Fibroblast of lung (primary cell): Measurements from ENCODE around the gene PRR27. TPM values are rescaled to one million over a fixed set of nuclear protein-coding genes. Genes with fewer than 3 reads are reported as not detected.

Experiments
- DNase-seq, 2 donors: peaks; one replicate each; pipeline versions ENCODE4 v3.0.0 to v3.0.0-alpha.2; 2010; ENCODE audit warnings: low read depth in 2 of 2
- H2AFZ ChIP-seq: 2 replicates; pipeline ENCODE4 v1.5.1; 2012; ENCODE audit warnings: low read length, control low read depth, inconsistent platforms
- H3K27ac ChIP-seq: 2 replicates; pipeline ENCODE4 v1.5.1; 2011; ENCODE audit warnings: low read length, control low read depth; ENCODE audit not compliant: insufficient read depth
- H3K27me3 ChIP-seq: 2 replicates; pipeline ENCODE4 v1.5.1; 2011; ENCODE audit warnings: mild to moderate bottlenecking, low read length; ENCODE audit not compliant: control insufficient read depth, insufficient read depth
- H3K36me3 ChIP-seq: 2 replicates; pipeline ENCODE4 v1.5.1; 2011; ENCODE audit warnings: low read length; ENCODE audit not compliant: control insufficient read depth, insufficient read depth
- H3K4me1 ChIP-seq: 2 replicates; pipeline ENCODE4 v1.5.1; 2011; ENCODE audit warnings: low read length; ENCODE audit not compliant: control insufficient read depth, insufficient read depth; ENCODE audit errors: extremely low read depth
- H3K4me2 ChIP-seq: 2 replicates; pipeline ENCODE4 v1.5.1; 2011; ENCODE audit warnings: low read length, control low read depth; ENCODE audit not compliant: insufficient read depth; ENCODE audit errors: extremely low read depth
- H3K4me3 ChIP-seq, 4 experiments: fragments of 200-600 bp in 1 of 4; sonication (generic) in 1 of 4; replicated peaks in 1 of 4; 2 replicates each; pipeline ENCODE4 v1.5.1; 2011 to 2016; ENCODE audit warnings: low read length in 4 of 4, low read depth in 3 of 4, mild to moderate bottlenecking in 3 of 4, control low read depth in 2 of 4, inconsistent platforms in 1 of 4, mixed read lengths in 1 of 4; ENCODE audit not compliant: insufficient read depth in 1 of 4; ENCODE audit errors: control extremely low read depth in 1 of 4
- H3K79me2 ChIP-seq: 2 replicates; pipeline ENCODE4 v1.5.1; 2012; ENCODE audit warnings: mild to moderate bottlenecking, low read length, inconsistent platforms; ENCODE audit not compliant: control insufficient read depth, insufficient read depth
- H3K9ac ChIP-seq: 2 replicates; pipeline ENCODE4 v1.5.1; 2011; ENCODE audit warnings: mild to moderate bottlenecking, low read length, control low read depth; ENCODE audit not compliant: insufficient read depth
- H3K9me3 ChIP-seq: 2 replicates; pipeline ENCODE4 v1.5.1; 2012; ENCODE audit warnings: low read depth, low read length; ENCODE audit not compliant: control insufficient read depth, insufficient read depth
- H4K20me1 ChIP-seq: 2 replicates; pipeline ENCODE4 v1.5.1; 2011; ENCODE audit warnings: low read length; ENCODE audit not compliant: control insufficient read depth, insufficient read depth; ENCODE audit errors: extremely low read depth
- EZH2 ChIP-seq: IDR thresholded peaks from 2 replicates; pipeline ENCODE4 v1.5.1; 2012; ENCODE audit warnings: low read length, control low read depth, mild to moderate bottlenecking; ENCODE audit errors: missing control alignments
- polyA plus RNA-seq, 2 donors: library from polyadenylated mRNA; depleted of rRNA in 1 of 2; stranded (reverse) in 1 of 2; unstranded in 1 of 2; fragments of >200 nt; gene quantifications; 2 replicates each; pipeline ENCODE4 v1.2.1, GENCODE V29; 2011 to 2012; ENCODE audit warnings: missing spikeins in 1 of 2
- total RNA-seq: library from RNA; depleted of rRNA; stranded (reverse); fragments of >200 nt; gene quantifications from 2 replicates; pipeline ENCODE4 v1.2.1, GENCODE V29; 2014
- TF ChIP-seq, protein P1 (sequence below), 2 donors: IDR thresholded peaks in 1 of 2; conservative IDR thresholded peaks in 1 of 2; 1 replicate in 1 of 2; 2 replicates in 1 of 2; pipeline ENCODE4 v1.5.1; 2011 to 2012; ENCODE audit warnings: low read length in 2 of 2, control low read depth in 1 of 2, inconsistent platforms in 1 of 2, low read depth in 1 of 2, mild to moderate bottlenecking in 1 of 2

Gene PRR27
- total and polyA plus RNA-seq, 2 donors (not counting 1 experiment from before 2014, with no cell fraction given): not detected

GRCh38 chr4:70183168-70183939 is 29.3 kb downstream of the PRR27 start:
- no peak overlapping the region for H3K27ac ChIP-seq
- no peaks in the 10 kb centered on the region for H3K9me3 ChIP-seq
- no peak overlapping the region for H3K4me3 ChIP-seq
- no peak overlapping the region for H3K9ac ChIP-seq
- DNase-seq: peak; percentile 23 to 79
- no peaks in the 10 kb centered on the region for H3K79me2 ChIP-seq
- TF ChIP-seq, protein P1, sequence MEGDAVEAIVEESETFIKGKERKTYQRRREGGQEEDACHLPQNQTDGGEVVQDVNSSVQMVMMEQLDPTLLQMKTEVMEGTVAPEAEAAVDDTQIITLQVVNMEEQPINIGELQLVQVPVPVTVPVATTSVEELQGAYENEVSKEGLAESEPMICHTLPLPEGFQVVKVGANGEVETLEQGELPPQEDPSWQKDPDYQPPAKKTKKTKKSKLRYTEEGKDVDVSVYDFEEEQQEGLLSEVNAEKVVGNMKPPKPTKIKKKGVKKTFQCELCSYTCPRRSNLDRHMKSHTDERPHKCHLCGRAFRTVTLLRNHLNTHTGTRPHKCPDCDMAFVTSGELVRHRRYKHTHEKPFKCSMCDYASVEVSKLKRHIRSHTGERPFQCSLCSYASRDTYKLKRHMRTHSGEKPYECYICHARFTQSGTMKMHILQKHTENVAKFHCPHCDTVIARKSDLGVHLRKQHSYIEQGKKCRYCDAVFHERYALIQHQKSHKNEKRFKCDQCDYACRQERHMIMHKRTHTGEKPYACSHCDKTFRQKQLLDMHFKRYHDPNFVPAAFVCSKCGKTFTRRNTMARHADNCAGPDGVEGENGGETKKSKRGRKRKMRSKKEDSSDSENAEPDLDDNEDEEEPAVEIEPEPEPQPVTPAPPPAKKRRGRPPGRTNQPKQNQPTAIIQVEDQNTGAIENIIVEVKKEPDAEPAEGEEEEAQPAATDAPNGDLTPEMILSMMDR (conservative IDR thresholded peaks at IDR 0.05 in 1 of 2, IDR thresholded peaks at IDR 0.05 in 1 of 2; ENCODE audit: low read depth in 1 of 2, low read length in 2 of 2): peak; percentile 44 to 79
- TF ChIP-seq EZH2: no peak
- no peaks in the 10 kb centered on the region for H3K4me1 ChIP-seq
- no peaks in the 10 kb centered on the region for H3K36me3 ChIP-seq
- H4K20me1 ChIP-seq: no peaks in the 10 kb centered on the region
- H3K4me2 ChIP-seq: no peak overlapping the region
- H3K27me3 ChIP-seq: no peaks in the 10 kb centered on the region
- no peak overlapping the region for H2AFZ ChIP-seq

DNA sequence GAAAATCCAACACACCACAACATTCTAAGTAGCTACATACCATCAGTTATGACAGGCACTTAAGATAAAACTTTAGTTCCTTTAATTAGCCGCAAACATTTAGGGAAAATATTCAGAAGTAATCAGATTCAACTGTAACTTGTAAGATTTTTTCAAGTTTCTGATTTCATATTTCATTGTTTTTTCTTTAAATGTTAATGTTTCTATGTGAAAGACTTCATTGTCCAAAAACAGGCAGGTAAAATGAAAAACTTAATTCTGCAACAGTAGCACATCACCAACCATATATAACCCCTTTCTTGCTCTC is 29.9 kb downstream of the PRR27 start:
- no peak for TF ChIP-seq EZH2
- TF ChIP-seq, protein P1 (conservative IDR thresholded peaks at IDR 0.05 in 1 of 2, IDR thresholded peaks at IDR 0.05 in 1 of 2; ENCODE audit: low read depth in 1 of 2, low read length in 2 of 2): no peak
- H3K9ac ChIP-seq: no peak overlapping the region
- no peaks in the 10 kb centered on the region for H3K36me3 ChIP-seq
- H3K4me1 ChIP-seq: no peaks in the 10 kb centered on the region
- H3K27ac ChIP-seq: no peak overlapping the region
- no peak overlapping the region for H2AFZ ChIP-seq
- H3K4me3 ChIP-seq: no peak overlapping the region
- no peaks in the 10 kb centered on the region for H4K20me1 ChIP-seq
- no peak overlapping the region for H3K4me2 ChIP-seq
- no peaks in the 10 kb centered on the region for H3K79me2 ChIP-seq
- no peaks in the 10 kb centered on the region for H3K9me3 ChIP-seq
- no peaks in the 10 kb centered on the region for H3K27me3 ChIP-seq
- no peak for DNase-seq

DNA sequence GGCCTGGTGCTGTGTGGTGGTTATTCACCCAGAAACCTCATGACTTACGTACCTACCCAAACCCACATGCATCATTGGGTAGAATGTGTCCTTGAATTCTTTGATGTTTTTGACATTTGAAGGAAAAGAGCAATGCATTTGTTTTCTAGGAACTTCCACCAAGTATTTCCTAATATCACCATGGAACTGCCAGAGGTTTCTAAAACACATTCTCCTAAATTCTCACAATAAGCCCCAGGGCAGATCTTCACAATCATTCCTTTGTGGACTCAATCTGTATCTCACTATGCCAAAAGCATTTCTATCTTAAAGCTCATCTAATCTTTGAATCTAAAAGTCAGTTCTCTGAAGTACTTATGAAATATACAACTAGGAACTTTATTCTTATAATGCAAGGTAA is 33.2 kb downstream of the PRR27 start:
- H3K27me3 ChIP-seq: no peaks in the 10 kb centered on the region

More for the DNA sequence above, 33.2 kb downstream of the PRR27 start:
- TF ChIP-seq, protein P1 (conservative IDR thresholded peaks at IDR 0.05 in 1 of 2, IDR thresholded peaks at IDR 0.05 in 1 of 2; ENCODE audit: low read depth in 1 of 2, low read length in 2 of 2): no peak
- no peak for TF ChIP-seq EZH2
- H3K27ac ChIP-seq: no peak overlapping the region
- H3K9me3 ChIP-seq: no peaks in the 10 kb centered on the region
- H3K79me2 ChIP-seq: no peaks in the 10 kb centered on the region
- no peaks in the 10 kb centered on the region for H4K20me1 ChIP-seq
- no peak overlapping the region for H2AFZ ChIP-seq
- no peaks in the 10 kb centered on the region for H3K4me1 ChIP-seq
- no peak overlapping the region for H3K4me2 ChIP-seq
- H3K4me3 ChIP-seq: no peak overlapping the region
- no peak for DNase-seq
- no peak overlapping the region for H3K9ac ChIP-seq
- no peaks in the 10 kb centered on the region for H3K36me3 ChIP-seq
